Activated CD8-positive, alpha-beta memory T cell treated with anti-CD3 and anti-CD28 coated beads for 4 hours (primary cell): Measurements from ENCODE around the gene CFAP57.
"Not testable (repeated sequence)": the region's sequence is repeated elsewhere in the genome, so short reads cannot be mapped to it uniquely, and the experiment has no call there.

Experiments used
- DNase-seq, 2 donors: peaks; one replicate each; pipeline ENCODE4 v3.0.0-alpha.2; 2020; ENCODE audit warnings: low read depth in 2 of 2

Gene CFAP57

DNA sequence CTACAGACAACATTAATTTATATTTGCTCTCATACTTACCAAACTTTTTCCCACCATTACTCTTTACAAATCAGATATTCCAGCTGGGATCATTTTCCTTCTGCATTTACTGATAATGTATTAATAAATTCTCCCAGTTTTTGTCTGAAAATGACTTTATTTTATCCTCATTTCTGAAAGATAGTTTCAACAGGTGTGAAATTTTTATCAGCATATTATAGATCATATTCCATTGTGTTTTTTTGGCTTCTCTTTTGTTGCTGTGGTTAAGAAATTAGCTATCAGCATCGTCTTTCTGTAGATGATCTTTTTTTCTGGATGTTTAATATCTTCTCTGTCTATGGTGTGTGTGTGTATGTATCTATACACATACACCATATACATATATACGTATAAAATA is 2.7 kb downstream of the CFAP57 start:
- DNase-seq = no peak

DNA sequence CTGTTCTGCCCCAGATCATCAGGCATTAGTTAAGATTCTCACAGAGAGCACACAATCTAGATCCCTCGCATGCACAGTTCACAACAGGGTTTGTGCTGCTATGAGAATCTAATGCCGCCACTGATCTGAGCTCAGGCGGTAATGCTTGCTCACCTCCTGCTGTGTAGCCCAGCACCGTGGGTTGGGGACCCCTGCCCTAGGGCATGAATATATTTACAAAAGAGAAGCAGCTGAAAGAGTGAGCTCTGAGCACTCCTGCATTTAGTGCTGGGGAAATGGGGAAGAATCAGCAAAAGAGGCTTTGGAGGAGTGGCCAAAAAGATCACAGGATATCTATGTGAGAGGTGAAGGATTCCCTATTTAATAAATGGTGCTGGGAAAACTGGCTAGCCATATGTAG is 5.6 kb downstream of the CFAP57 start:
- DNase-seq = no peak

DNA sequence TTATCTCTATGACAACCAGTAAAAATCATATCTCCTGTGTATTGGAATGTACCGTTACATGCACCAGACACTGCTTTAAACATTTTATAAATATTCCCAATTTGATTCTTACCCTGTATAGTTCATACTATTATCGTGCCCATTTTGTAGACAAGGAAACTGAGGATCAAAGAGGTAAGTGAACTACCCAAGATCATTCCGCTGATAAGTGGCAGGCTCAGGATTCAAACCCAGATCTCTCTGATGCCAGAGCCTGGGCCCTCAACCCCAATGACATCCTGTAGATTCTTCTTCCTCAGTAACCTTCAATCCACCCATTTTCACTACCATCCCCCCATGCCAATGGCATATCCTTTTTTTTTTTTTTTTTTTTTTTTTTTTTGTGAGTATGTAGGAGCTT is 12.3 kb downstream of the CFAP57 start:
- DNase-seq = no peak

DNA sequence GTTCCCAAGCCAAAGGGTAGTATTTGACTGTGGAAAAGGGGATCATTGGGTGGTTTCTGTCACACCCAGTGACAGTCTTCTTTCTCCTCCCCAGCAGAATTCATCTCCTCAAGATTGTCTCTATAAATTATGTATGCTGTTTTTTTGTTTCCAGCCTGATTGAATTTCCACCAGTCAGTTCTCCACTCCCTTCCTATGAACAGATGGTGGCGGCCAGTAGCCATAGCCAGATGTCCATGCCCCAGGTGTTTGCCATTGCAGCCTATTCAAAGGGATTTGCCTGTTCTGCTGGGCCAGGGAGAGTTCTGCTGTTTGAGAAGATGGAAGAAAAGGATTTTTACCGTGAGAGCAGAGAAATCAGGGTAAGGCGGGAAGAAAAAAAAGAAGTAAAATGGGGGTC is 12.9 kb downstream of the CFAP57 start:
- DNase-seq = no peak

DNA sequence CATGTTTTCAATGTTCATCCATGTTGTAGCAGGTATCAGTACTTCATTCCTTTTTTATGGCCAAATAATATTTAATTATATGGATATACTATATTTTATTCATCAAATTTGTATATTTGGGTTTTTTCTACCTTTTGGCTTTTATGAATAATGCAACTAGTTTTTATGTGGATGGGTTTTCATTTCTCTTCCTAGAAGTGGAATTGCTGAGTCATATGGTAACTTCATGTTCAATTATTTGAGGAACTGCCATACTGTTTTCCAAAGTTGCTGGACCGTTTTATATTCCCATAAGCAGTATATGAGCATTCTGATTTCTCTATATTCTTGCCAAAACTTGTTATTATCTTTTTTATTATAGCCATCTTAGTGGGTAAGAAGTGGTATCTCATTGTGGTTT is 16.0 kb downstream of the CFAP57 start:
- DNase-seq = no peak

DNA sequence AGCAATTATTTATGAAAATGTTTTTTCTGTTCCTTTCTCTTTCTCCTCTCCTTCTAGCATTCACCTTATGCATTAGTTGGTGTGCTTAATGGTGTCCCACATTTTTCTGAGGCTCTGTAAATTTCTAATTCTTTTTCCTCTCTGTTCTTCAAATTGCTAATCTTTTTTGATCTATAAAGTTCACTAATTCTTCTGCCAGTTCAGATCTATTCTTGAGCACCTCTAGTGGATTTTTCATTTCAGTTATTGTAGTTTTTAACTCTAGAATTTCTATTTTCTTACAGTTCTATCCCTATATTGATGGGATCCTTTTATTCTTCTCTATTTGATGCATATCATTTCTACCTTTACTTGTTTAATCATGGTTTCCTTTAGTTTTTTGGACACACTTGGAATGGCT is 22.4 kb downstream of the CFAP57 start:
- DNase-seq = no peak

DNA sequence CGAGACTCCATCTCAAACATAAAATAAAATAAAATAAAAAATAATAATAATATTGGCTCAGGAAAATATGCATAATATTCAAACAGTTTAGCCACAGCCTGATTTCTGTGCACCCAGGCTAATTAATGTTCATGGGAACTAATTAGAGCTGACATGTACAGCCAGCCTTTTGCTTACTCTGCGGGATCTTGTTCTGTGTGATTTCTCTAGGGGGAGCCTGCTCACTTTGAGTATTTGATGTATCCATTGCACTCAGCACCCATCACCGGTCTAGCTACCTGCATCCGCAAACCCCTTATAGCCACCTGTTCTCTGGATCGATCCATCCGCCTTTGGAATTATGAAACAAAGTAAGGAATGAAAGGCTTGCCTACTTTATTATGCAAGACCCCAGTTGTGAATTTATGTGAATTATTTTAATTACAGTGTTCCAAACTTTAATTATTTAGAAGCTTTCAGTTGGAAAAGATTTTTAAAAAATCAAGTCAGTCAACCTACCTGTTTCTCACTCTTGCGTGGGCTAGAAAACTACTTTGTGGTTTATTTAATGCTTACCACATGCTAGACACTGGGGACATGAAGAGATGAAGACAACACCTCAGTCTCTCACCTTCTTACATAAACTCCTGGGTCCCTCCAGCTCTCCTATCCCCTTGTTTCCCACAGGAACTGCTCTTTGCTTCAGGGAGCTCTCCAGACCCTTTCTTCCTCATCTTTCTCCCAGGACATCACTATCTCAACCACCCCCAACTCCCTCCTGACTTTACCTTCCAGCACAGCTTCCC is 25.4 kb downstream of the CFAP57 start:
- no peak for DNase-seq

DNA sequence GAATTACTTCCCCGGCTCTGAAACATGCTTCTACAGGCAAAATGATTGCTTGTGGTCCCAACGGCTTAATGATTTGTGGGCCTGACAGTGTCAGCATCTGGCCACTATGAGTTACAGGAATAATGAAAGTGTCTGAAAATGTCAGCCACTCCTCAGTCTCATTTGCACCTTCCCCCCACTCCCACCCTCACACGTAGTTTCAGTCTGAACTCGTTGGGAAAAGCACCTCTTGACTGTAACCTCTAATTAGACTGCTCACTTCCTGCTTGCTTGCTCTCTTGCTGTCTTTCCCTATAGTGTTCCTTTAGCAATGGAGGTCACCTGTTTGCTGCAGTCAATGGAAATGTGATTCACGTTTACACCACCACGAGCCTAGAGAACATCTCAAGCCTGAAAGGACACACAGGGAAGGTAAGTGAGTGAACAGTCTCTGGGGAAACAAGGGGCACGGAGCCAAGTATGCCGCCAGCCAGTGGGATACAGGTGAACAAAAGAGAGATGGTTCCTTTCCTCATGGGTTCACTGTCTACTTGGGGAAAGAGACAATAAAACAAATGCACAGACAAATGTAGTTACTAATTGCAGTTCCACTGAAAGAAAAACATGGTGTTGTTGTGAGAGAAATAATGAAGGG is 27.1 kb downstream of the CFAP57 start:
- no peak for DNase-seq

DNA sequence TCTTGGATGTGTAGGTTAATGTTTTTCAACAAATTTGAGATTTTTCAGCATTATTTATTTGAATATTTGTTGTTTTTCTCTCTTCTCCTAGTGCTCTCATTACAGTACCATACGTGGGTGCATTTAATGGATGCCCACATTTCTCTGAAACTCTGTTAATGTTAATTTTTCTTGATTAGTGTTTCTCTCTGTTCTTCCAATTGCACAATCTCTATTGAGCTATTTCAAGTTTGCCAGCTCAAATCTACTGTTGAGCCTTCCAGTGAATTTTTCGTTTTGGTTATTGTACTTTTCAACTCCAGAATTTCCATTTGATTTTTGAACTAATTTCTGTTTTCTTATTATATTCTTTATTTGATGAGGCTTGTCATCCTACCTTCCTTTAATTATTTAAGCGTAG is 31.7 kb downstream of the CFAP57 start:
- no peak for DNase-seq

DNA sequence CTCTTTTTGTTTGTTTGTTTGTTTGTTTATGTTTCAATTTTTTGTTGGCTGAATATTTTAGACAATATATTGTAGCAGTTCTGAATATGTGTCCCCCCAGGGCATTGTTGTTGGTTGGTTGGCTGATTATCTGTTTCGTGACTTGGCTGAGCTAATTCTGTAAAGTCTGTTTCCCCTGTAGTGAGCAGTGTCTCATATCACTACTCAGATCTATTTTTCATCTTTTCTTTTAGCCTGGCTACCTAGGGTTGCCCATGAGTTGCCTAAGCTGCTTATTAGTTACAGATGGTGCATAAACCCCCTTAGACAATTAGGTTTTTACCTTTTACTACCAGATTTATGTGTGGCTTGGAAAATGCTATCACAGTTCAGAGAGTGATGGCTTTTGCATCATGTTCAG is 32.3 kb downstream of the CFAP57 start:
- no peak for DNase-seq

DNA sequence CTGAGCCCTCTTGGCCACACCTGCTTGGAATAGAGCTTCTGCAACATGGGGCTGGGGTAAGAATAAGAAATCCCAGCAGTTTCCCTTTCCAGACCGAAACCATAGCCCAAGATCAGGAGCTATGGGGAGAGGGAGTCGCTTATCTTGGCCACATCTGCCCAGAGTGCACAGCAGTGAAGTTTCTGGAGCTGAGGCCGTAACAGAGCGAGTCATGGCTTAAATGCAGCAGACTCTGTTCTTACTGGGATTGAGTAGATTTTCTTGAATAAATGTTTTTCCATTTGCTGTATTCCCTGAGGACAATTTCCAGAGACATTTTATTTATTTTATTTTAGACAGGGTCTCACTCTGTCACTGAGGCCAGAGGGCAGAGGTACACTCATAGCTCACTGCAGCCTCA is 33.5 kb downstream of the CFAP57 start:
- DNase-seq = no peak

DNA sequence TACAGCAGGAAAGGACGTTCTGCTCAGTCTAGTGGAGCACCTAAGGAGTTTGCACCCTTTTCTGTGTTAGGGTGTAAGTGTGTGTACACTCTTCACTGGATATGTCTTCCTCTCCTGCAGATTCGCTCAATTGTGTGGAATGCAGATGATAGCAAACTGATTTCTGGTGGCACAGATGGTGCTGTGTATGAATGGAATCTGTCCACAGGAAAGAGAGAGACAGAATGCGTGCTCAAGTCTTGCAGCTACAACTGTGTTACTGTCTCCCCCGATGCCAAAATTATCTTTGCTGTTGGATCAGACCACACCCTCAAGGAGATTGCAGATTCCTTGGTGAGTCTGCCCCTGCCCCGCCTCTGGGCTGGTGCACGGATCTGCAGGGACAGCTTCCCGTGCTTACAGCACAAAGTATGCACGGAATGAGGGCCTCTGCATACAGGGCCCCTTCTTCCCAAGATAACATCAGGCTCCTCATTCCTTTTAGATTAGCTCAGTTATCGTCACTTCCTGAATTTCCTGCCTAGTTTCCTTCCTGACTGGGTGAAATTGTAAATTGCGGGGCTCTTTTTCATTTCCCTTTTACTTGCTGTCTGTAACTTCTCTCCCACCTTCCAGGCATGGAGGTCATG is 34.6 kb downstream of the CFAP57 start:
- no peak for DNase-seq

DNA sequence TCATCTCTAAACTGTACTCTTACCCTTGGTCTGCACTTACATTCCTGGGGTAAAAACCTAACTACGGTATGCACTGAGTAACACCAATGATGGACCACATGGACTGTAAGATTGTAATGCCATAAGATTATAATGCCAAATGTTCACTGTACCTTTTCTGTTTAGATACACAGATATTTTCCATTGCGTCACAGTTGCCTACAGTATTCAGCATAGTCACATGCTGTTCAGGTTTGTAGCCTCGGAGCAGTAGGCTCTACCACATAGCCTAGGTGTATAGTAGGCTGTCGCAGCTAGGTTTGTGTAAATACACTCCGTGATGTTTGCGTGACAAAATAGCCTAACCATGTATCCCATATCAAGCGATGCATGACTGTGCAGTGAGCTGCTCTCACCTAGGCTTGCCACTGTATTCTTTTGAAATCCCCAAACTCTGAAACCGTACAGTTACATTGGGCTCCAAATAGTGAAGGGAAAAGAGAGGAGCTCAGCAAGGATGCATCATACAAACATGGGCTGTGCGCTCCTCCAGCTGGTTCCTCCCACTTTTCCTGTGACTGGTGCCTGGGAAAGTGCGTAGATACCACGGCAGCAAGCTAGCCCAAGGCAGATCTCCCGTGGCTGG is 35.2 kb downstream of the CFAP57 start:
- no peak for DNase-seq

DNA sequence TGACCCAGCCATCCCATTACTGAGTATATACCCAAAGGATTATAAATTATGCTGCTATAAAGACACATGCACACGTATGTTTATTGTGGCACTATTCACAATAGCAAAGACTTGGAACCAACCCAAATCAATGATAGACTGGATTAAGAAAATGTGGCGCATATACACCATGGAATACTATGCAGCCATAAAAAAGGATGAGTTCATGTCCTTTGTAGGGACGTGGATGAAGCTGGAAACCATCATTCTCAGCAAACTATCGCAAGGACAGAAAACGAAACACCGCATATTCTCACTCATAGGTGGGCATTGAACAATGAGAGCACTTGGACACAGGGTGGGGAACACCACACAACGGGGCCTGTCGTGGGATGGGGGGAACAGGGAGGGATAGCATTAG is 36.1 kb downstream of the CFAP57 start:
- not testable (repeated sequence) for DNase-seq

DNA sequence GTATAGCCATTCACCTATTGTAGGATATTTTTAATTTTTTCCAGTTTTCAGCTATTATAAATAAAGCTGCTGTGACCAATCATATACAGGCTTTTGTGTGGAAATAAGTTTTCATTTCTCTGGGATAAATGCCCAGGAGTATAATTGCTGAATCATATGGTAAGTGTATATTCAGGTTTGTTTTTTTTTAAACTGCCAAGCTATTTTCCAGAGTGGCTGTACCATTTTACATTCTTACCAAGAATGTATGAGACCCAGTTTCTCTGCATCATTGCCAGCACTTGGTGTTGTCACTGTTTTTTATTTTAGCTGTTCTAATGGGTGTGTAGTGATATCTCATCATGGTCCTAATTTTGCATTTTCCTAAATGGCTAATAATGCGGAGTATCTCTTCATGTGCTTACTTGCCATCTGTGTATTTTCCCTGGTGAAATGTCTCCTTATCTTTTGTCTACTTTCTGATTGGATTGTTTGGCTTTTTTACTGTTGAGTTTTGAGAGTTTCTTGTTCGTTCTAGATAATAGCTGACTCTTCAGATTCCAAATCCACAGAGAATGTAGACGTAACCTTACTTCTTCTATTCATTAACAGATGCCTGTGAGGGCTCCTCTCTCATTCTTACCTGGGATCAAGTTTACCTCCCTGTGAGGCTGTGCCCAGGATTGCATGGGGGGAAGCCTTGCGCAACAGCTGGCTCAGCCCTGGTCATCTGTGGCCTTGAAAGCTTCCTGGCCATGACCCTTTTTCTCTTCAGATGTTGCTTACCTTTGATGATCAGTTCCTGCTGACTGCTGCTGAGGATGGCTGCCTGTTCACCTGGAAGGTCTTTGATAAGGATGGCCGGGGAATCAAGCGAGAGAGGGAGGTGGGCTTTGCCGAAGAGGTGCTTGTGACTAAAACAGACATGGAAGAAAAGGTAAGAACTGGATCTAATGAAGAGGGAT is 42.6 kb downstream of the CFAP57 start:
- DNase-seq = no peak

DNA sequence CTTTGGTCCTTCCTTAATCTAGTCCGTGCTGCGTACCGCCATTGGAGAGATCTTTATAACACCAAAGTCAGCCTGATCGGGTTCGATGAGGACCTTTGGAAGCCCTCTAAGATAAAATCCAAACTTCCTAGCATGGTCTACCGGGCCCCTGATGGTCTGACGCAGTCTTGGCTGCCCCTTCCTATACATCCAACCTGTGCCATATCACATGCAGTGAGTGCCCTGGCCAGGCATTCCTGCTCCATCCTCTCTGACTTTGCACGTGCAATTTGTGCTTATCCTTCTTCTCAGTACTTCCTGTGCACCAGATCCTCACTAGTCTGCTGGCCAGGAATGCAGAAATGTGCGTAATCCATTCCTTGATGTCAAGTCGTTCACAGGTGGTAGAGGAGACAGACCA is 45.6 kb downstream of the CFAP57 start:
- DNase-seq = no peak

DNA sequence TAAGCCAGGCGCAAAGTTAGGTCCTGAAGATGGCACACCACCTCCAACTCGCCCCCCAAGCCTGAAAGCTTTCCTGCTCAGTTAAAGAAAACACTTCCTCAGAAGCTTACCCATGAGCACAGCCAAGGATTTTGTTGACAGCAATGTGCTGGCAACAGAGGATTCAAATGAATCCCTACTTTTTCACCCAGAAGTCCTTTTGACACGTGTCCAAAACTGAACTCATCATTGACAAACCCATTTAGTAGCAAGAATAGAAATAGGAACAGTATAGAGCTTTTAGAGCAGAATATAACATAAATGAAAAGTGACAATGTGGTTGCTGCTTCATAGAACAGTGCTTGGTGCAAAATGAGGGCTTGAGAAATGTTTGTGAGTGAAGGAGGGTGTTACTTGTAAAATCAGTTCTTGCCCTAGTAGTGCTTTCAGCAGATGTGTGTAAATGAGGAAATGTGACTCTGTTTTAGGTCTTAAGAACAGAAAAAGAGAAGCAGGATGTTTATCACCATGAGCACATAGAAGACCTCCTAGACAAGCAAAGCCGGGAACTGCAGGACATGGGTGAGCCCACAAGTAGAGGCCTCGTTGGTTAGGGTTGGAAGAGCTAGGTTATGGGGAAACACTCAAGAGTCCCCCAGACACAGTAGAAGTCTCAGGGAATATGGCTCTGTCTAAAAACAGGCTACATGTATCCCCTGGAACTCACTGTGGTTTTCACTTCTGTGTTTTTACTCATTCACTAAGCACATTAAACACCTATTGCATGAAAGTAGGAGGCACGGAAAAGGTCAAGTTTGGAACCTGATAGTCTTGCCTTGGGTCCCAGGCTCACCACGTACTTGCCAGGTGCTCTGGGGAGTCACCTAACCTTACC is 49.0 kb downstream of the CFAP57 start:
- no peak for DNase-seq

DNA sequence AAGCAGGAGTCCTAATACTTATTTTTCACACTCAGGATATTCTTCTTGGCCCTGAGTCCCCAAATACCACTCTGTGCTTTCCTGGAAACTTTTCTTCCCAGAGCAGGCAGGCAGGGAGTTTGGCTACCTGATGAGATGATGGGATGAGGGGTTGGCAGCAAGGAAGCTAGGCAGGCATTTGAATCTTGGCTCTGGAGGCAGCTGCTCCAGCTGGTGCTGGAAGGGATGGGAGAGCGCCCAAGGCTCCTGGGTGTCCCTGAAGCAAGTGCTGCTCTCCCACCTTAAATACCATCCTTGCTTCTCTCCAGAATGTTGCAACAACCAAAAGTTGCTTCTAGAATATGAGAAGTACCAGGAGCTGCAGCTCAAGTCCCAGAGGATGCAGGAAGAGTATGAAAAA is 49.7 kb downstream of the CFAP57 start:
- DNase-seq = no peak

DNA sequence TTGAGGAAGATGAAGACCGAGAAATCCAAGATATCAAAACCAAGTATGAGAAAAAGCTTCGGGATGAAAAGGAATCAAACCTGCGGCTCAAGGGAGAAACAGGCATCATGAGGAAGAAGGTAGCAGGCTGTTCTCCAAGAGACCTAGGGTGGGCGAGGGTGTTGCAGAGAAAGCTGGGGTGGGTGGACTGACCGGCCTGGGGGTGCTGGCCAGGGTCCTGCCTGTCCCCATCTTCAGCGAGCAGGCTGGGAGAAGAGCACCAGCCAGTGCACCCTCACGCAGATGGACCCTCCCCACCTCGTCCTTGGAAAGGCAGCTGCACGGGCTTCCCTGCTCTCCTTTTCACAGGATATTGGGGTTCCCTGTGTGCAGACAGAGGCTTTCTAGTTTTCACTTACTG is 50.7 kb downstream of the CFAP57 start:
- DNase-seq = no peak

DNA sequence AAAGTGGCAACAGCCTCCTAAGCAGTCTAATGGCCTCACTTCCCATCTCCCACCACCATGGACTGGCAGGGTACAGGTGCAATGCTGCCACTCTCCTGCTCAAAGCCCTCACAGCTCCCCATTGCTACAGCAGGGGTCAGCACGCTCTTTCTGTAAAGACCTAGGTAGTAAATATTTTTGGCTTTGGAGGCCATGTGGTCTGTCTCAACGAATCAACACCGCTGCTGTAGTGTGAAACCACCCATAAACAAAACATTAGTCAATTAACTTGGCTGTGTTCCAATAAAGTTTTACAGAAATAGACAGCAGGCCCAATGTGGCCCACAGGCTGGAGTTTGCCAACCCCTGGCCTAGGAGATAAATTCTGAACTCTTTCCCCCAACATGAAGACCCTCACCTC is 53.0 kb downstream of the CFAP57 start:
- DNase-seq = no peak
